ENCODE data around the gene CRIM1.

DNA sequence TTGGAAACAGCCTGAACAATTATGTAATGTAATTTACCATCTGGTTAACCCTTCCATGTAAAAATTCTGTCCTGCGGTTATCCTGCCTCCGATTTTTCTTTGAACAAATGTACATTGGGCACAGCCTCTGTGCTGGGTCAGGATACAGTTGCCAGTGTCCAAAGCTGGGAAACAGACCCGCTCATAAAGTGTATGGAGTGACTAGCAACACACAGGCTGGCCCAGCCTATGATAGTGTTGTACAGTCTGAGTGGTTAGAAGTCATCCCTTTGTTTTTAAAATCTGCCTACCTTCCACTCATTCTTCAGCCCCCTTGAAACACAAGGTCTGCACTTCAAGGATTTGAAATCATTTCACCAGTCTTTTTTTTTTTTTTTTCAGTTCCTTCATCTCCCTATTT is 192.3 kb downstream of the CRIM1 start:
- TF ChIP-seq, protein P1, sequence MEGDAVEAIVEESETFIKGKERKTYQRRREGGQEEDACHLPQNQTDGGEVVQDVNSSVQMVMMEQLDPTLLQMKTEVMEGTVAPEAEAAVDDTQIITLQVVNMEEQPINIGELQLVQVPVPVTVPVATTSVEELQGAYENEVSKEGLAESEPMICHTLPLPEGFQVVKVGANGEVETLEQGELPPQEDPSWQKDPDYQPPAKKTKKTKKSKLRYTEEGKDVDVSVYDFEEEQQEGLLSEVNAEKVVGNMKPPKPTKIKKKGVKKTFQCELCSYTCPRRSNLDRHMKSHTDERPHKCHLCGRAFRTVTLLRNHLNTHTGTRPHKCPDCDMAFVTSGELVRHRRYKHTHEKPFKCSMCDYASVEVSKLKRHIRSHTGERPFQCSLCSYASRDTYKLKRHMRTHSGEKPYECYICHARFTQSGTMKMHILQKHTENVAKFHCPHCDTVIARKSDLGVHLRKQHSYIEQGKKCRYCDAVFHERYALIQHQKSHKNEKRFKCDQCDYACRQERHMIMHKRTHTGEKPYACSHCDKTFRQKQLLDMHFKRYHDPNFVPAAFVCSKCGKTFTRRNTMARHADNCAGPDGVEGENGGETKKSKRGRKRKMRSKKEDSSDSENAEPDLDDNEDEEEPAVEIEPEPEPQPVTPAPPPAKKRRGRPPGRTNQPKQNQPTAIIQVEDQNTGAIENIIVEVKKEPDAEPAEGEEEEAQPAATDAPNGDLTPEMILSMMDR (conservative IDR thresholded peaks at IDR 0.05; ENCODE audit: low read depth, low read length): no peak
- TF ChIP-seq EZH2 (IDR thresholded peaks at IDR 0.05; ENCODE audit: borderline replicate concordance, low read depth, low read length, poor library complexity, severe bottlenecking): no peak

Data from A673 (cell line).